ENCODE results near the gene MELTF.

DNA sequence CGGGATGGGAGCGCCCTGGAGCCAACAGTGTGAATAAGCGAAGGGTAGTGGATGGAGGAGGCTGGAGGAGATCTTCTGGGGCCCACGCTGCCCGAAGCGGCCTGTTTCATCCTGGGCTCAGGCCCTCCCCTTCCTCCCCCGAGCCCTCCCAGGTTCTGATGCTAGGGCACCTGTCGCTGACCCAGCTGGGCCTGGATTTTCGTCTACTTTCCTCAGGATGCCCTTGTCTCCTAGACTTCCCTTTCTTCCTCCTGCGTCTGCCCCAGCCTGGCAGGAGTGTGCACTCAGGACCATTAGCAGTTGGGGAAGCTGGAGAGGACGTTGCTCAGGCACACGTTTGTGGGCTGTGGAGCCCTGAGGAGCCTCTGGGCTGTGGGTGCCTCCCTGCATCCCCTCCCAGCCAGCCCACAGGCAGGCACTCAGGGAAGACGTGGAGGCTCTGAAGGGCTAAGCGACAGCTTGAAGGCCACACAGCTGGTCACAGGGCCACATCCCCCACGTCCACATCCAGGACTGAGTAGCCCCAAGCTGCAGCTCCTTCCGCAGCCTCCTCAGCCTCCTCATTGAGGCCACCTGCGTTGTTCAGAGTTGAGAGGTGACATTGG is 37.1 kb downstream of the MELTF start:
- TF ChIP-seq, protein P1, sequence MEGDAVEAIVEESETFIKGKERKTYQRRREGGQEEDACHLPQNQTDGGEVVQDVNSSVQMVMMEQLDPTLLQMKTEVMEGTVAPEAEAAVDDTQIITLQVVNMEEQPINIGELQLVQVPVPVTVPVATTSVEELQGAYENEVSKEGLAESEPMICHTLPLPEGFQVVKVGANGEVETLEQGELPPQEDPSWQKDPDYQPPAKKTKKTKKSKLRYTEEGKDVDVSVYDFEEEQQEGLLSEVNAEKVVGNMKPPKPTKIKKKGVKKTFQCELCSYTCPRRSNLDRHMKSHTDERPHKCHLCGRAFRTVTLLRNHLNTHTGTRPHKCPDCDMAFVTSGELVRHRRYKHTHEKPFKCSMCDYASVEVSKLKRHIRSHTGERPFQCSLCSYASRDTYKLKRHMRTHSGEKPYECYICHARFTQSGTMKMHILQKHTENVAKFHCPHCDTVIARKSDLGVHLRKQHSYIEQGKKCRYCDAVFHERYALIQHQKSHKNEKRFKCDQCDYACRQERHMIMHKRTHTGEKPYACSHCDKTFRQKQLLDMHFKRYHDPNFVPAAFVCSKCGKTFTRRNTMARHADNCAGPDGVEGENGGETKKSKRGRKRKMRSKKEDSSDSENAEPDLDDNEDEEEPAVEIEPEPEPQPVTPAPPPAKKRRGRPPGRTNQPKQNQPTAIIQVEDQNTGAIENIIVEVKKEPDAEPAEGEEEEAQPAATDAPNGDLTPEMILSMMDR (IDR thresholded peaks at IDR 0.05; ENCODE audit: poor library complexity, severe bottlenecking) = no peak
- TF ChIP-seq TAF1 (IDR thresholded peaks at IDR 0.05; ENCODE audit: low read depth) (no peak), EP300 (conservative IDR thresholded peaks at IDR 0.05; ENCODE audit: poor library complexity, severe bottlenecking) (no peak), POLR2AphosphoS5 (IDR thresholded peaks at IDR 0.05) (no peak), RAD21 (conservative IDR thresholded peaks at IDR 0.05) (no peak), SMC3 (conservative IDR thresholded peaks at IDR 0.05; ENCODE audit: poor library complexity) (no peak)
- TF ChIP-seq, protein P2, sequence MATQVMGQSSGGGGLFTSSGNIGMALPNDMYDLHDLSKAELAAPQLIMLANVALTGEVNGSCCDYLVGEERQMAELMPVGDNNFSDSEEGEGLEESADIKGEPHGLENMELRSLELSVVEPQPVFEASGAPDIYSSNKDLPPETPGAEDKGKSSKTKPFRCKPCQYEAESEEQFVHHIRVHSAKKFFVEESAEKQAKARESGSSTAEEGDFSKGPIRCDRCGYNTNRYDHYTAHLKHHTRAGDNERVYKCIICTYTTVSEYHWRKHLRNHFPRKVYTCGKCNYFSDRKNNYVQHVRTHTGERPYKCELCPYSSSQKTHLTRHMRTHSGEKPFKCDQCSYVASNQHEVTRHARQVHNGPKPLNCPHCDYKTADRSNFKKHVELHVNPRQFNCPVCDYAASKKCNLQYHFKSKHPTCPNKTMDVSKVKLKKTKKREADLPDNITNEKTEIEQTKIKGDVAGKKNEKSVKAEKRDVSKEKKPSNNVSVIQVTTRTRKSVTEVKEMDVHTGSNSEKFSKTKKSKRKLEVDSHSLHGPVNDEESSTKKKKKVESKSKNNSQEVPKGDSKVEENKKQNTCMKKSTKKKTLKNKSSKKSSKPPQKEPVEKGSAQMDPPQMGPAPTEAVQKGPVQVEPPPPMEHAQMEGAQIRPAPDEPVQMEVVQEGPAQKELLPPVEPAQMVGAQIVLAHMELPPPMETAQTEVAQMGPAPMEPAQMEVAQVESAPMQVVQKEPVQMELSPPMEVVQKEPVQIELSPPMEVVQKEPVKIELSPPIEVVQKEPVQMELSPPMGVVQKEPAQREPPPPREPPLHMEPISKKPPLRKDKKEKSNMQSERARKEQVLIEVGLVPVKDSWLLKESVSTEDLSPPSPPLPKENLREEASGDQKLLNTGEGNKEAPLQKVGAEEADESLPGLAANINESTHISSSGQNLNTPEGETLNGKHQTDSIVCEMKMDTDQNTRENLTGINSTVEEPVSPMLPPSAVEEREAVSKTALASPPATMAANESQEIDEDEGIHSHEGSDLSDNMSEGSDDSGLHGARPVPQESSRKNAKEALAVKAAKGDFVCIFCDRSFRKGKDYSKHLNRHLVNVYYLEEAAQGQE (IDR thresholded peaks at IDR 0.05; ENCODE audit: borderline replicate concordance) = no peak
